Suppressor macrophage treated with lipopolysaccharide for 1 hour (primary cell): Measurements from ENCODE around the gene STUM.
"Not testable (repeated sequence)": the region's sequence is repeated elsewhere in the genome, so short reads cannot be mapped to it uniquely, and the experiment has no call there.

ENCODE experiments used
- DNase-seq, 3 donors: peaks; one replicate each; pipeline ENCODE4 v3.0.0-alpha.2; 2020 to 2022

STUM gene

DNA sequence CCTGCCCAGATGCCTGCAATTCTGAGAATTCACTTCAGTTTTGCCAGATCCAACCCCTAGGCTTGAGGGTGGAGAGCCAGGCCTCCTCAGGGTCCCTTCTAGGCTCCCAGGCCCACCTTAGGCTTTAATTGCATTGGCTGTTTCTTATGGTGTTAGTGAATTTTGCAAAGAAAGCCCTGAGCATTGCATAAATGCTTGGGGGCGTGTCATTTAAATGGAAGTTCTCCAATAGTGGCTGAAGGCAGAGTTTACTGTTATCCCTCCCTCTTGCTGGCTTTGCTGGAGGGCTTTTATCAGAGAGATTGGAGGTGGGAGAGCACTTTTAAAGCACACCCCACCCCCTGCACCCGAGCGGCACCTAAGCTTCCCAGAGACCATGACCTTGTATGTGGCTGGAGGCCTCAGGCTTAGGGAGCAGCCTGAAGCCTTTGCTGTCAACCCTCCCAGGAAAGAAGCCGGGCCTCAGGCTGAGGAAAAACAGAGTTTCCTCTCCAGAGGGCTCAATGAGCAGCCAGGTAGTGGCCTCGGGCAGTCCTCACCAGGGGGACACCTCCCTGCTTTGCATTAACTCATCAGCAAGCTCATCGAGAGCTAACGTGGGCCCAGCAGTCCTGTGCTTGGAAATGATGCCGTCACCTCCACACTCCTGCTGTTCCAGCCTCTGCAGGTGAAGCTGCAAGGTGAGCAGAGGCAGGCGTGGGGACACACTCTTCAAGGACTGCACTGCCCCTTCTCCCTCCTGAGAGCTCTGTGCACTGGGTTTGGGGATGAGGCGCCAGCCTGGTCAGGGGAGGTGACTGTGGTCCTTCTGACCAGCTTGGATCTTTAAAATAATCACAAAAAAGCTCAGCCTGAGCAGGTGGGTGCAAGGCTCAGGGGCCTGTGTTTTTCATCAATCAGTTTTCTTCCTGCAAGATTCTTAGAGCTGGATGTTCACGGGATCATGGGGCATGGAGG lies 58.0 kb downstream of the STUM start:
- DNase-seq, result no peak

DNA sequence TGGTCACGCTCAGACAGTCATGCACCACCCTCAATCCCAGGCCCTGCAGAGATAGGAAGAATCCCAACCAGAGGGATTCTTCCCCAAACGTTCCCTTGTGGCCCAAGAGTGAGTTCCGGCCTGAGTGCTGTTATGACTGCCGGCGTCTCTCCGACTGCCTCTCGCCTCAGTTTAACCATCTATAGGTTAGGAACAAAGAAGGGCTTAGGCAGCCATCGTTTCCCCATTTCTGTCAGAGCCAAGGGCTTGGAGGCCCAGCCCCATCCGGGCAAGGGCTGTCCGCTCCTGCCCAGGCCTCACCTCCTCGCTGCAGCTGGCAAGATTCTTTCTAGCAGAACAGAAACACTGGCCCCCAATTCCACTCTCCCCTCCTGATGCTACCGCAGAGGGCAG lies 58.7 kb downstream of the STUM start:
- no peak for DNase-seq

DNA sequence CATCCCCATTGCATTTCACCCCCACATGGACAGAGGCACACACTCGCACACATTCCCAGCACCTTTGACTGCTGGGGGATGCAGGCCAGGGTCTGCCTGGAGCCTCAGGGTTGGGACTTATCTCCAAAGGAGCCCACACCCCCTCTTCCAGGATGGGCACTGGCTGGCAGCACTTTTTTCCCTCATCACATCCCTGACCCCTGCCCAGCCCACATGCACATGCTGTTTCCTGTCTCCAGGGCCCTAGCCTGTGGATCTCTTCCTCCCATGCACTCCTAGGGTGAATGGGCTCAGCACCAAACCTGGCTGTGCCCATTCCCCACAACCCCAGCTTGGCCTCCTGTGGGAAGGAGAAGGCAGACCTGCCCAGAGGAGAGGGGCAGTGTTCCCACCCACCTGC lies 59.3 kb downstream of the STUM start:
- no peak for DNase-seq

DNA sequence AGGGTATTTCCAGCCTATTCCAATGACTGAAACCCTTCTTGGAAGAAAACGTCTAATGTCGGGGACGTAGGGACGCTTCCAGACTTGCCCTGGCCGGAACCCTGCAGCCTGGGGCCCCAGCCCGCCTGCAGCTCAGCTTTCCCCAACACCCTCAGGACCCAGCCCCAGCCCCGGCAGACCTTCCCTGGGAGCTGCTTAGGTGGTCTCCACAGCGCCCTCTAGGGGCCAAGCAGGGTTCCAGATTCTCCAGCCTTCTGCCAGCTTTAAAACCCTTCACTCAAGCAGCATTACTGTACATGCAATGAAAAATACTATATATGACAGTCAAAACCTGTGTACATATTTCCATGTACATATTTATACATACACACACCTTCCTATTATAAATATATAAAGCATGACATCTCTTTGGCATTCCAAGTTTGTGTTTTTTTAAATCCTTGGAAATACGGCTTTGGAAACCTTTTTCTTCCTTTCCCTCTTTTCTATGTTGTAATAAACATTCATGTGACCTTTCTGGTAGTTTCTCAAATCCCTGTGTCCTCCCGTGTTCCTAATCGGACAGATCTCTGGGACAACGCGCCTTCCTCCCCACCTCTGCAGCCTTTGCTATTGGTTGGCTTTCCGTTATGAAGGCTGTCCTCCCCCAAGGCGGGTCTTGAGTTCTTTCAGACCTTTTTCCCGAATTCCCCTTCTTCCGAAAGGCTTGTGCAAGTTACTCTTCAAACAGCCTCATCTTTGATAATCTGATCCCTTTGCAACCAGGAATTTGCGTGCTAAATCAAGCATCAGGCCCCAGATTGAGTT lies 60.3 kb downstream of the STUM start:
- DNase-seq, result peak; percentile 73 to 88 (median 79)

DNA sequence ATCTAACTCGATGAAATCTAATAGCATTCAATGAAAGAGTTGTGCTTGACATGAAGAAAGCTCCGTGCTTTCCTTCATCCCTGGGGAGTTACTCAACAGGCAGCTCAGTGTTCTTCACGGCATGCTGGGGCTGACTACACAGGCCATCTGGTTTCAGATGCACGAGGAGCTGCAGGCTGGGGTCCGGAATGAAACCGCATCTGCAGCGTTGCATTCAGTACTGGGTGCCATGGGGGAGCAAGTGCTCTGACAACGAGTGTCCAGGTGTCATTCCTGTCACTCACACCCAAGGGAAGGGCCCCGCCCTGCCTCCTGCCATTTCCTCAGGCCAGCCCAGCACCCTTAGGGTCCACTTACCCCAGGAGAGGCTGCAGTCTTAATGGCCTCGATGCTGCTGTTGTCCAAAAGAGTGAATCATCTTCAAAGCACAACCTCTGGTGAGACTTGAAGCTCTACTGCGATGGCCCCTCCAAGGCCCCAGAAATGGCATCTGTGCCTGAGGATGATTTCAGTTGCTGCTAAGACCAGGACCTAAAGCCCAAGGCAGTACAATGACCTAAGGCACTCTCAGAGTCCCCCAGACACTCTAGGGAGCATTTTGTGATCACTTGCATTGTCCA lies 61.4 kb downstream of the STUM start:
- DNase-seq, result no peak

DNA sequence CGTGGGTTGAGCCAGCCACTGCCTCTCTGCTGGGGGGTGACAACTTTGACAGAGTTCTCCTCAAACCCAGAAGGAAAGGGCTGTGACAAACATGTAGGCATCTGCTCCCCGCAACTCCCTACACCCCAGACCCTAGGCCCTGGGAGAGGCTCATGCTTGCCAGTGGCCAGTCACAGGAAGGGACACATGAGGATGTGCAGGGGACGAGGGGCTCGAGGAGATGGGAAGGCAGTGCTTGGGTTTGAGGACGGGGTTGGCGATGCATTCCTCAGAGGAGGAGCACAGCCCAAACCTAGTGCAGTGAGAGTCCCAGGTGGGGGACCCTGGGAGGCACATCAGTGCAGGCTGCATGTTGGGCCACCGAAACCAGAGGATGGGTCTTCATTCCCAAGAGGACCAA lies 62.1 kb downstream of the STUM start:
- DNase-seq, result no peak

DNA sequence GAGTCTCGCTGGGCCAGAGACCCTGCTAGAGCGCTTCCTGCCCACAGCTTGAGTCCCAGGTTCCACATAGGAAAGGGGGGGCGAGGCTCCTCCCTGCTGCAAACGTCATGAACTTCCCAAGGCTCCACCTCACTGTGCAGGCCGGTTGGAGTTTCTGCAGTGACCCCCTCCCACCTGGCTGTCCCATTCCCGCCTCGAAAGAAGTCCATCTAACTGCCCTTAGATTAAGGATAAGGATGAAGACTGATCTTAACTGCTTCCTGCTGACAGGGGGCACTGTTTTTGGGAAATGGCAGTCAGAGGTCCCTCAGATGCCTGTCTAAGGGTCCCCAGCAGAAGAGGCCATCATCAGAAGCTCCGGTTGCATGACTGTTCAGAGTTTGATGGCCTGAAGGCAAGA lies 62.7 kb downstream of the STUM start:
- DNase-seq, result no peak

DNA sequence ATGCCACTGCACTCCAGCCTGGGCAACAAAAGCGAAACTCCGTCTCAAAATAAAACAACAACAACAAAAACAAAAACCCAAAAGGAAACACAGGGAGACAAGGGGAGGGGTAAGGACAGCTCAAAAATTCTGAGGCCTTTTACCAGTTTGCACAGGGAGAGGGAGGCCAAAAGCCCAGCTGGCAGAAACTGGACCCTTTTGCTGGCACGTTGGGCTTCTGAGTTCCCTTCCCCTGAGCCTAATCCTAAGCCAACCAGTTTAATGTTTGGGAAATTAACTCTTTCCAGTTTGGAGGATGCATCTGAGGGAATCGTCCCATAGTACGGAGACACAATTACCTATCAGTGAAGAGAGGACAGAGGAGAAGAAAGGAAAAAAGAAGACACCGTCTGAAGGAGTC lies 63.4 kb downstream of the STUM start:
- not testable (repeated sequence) for DNase-seq

DNA sequence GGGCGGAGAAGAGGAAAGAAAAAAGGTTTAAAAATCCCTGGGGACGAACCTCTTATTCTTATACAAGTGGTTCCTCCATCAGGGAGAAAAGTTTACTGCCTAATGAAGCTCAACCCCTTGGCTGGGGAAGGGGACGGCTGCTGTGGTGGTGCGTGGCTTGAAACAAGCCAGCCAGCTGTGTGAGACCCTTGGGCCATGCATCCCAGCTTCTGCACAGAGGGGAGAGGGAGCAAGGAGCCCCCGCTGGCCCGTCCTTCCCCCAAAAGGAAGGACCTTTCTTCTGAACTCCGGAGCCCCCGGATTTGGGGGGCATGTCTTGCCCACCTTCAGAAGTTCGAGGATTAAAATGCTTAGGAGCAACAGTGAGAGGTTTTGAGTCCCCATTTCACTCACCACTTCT lies 67.3 kb downstream of the STUM start:
- no peak for DNase-seq

DNA sequence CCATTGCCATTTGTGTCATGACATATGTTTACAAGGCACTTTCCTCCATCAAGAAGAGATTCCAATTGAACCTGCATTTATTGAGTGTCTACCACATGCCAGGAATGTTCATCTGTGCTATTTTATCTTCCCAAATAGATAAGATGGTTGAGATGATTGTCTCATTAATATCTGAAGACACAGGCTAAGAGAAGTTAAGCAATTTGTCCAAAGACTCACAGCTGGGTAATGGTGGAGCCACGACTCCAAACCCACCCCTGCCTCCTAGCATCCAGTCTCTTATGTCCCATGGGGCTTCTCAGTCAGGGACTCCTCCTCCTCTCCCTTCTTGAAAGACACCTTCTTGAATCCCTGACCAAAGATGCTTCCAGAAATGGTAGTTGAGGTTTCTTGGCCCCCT lies 68.1 kb downstream of the STUM start:
- DNase-seq, result no peak

DNA sequence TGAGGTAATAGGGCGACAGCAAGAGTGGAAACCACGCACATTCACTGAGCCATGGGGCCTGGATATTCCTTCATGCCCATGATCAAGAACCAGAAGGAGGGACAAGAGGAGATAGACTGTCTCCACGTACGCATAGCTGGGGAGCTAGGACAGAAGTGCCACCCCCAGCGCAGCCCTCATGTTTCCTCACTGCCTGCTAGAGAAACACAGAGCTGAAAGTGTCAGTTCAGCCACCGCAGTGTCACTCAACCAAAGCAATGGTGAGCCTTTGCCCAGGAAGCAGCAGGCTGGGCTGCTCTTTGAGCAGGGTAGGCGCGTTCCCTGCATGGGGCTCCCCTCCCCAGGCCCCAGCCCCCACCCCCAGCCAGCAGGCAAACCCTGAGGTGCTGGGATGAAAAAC lies 68.5 kb downstream of the STUM start:
- no peak for DNase-seq

DNA sequence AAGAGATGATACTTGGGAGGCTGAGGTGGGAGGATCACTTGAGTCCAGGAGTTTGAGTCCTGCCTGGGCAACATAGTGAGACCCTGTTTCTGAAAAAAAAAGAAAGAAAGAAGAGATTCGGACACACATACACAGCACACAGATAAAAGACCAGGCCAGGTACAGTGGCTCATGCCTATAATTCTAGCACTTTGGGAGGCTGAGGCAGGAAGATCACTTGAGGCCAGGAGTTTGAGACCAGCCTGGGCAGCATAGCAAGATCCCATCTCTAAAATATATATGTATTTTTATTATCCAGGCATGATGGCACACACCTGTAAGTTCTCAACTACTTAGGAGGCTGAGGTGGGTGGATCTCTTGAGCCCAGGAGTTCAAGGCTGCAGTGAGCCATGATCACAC lies 69.2 kb downstream of the STUM start:
- DNase-seq, result not testable (repeated sequence)

DNA sequence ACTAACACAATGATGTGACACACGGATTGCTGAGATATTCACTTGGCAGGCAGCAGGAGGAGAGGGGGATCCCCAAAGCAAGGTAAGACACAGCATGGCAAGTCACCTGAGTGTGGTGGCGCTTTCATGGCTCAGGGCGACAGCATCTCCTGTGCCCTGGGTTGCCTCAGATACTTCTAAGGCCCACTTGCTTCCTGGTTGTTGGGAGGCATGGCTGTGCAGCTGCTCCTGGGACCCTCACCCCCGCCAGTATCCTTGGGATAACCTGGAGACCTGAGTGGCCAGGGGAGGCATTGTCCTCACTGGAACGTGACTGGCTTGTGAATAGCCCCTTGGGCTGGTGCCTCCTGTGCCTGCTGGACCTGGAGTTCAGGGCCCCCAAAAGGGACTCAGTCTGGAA lies 69.8 kb downstream of the STUM start:
- no peak for DNase-seq

DNA sequence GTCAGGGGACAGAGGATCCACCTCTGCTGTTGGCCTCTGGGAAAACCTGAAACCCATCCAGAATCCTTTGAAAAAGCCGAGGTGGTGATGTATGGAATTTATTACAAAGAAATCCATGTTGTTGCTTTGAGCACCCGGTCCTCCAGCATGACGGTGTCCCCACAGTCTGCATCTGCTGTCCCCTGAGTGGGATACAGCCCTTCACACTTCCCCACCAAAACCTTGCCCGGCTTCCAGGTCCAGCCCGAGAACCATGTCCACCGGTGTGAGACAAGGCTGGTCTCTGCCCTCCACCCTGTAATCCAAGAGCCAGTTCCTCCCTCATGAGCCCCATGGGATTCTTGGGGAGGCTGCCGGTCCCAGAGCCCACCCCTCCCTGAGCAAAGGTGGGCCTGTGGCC lies 70.5 kb downstream of the STUM start:
- DNase-seq, result no peak

DNA sequence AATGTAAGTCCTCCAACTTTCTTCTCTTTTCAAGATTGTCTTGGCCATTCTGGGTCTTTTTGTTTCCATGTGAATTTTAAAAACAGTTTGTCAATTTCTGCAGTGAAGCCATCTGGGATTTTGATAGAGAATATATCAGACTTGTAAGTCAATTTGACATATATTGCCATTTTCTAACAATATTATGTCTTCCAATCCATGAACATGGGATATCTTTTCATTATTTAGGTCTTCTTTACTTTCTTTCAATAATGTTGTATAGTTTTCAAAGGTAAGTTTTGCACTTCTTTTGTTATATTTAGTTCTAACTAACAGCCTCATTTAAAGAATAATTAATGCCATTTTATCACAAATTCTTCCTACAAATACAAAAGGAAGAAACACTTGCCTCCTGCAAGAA lies 73.4 kb downstream of the STUM start:
- no peak for DNase-seq

DNA sequence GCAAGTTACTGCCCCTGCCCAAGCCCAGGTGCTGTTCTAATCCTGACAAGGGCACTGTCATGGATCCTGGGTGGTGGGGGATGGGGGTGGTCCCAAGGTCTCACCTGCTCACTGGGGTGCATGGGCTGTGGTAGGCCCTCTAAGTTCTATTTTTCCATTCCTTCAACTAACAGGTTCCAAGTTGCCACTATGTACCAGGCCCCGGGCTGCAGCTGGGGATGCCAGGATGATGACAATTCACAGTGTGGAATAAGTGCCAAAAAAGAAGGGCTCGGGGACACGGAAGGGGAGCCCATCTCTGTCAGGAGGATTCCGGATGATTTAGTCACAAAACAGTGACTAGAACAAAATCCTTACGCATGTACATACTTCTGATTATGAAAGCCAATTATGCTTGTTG lies 76.0 kb downstream of the STUM start:
- no peak for DNase-seq

DNA sequence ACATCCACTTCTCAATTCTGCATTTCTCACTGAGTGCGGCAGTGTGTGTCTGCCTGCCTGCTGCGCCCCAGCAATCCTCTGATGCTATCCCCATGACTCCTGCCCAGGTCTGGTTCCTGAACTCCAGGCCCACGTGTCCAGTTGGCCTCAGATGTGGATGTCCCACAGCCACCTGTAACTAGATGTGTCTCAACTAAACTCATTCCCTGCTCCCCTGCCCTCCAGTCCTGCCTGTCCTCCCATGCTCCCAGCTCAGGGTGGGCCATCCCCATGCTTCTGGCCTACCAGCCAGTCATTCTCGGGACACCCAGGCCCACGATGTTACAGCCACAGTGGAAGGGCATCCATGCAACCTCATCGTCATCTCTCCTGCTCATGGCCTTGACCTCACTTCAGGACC lies 76.8 kb downstream of the STUM start:
- DNase-seq, result no peak

DNA sequence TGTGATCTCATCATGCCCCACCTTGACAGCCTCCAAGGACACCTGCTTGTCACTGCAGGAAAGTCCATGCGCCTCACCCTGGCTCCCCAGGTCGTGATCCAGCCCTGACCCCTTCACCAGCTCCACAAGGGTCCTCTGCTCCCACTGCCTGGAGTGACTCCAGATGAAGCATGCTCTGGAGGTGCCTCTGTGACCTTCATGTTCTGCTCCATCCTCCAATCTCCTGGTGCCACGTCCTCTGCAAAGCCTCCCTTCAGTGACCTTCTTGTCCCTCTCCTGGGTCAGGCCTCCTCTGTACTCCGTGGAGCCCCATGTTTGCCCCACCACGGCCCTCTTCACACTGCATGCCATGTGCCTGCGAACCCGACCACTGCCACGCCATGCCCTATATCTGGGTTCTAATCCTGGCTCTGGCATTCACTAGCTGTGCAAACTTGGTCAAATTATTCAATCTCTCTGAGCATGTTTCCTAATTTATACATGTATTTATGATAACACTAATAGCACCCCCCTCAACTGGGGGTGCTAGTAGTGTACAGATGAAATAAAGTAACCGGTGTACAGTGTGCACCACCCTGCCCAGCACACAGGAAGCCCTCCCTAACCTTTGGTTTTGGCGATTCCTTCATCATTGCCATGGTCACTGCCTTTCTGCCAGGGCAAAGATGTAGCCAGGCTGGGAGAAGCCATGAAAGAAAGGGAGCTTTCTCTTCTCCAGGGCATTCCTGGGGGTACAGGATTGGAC lies 77.4 kb downstream of the STUM start:
- no peak for DNase-seq

DNA sequence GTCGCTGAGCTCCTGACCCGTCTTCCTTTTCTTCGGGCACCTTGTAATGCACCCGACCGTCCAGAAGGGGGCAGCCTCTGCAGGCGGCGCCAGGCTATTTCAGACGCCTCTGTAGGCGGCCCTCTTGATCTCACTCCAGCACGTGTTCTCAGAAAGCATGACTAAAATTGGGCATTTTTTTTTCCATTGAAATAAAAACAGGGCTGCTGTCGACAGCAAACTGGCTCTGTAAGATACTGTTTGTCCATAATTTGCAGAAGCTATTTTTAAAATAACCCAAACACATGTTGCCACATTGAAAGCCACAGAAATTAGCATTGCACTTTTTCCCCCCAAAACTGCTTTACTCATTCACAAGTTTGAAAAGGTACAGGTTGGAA lies 78.0 kb downstream of the STUM start:
- peak; percentile 91 to 96 (median 94) for DNase-seq

DNA sequence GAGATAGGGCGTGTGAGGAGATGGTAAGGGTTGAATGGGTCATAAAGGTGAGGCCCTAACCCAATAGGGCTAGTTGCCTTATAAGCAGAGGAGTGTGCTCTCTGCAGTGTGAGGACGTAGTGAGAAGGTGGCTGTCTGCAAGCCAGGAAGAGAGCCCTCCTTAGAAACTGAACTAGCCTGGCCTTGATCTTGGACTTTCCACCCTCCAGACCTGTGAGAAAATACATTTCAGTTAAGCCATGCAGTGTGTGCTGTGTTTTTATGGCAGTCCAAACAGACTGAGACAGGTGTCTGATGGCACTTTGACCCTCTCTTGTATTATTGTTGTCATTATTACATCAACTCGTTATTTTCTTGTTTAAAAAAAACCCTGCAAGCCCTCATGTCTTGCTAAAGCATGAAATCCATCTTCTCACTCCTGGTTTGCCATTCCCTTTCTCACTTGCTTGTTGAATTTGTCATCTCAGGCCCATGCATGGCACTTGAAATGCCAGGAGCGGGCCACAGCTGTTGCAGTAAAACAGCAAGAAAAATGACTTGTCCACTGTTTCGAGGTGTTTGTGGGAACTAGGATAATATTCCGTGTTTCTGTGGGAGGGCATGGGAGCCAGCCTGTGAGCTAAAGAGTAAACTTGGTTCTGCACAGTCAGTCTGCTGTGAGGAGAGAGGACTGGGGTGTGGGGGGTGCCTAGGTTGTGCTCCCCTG lies 78.6 kb downstream of the STUM start:
- DNase-seq, result no peak

DNA sequence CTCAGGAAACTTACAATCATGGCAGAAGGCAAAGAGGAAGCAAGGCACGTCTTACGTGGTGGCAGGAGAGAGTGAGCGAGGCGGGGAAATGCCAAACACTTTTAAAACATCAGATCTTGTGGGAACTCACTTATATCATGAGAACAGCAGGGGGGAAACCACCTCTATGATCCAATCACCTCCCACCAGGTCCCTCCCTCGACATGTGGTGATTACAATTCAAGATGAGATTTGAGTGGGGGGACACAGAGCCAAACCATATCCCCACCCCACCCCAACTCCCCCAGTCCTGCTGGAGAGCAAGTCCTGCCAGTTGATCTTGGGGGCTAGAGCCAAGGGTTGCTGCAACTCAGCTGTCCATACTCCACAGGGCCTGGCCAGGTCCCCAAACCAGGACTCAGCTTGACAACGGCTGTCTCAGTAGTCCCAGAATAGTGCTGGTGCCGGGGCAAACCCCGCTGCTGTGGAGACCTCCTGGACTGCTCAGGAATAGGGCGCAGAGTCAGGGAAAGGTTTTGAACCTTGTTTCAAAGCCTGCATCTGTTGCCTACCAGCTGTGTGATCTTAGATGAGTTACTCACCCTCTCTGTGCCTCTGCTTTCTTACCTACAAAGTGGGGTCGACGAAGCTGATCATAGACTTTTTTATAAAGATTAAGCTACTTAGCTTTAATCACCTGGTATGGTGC lies 79.5 kb downstream of the STUM start:
- peak; percentile 87 to 94 (median 90) for DNase-seq
